ENCODE data around the gene SLC35F3. TPM values are rescaled to one million over a fixed set of nuclear protein-coding genes. Genes with fewer than 3 reads are reported as not detected.

Gene SLC35F3
- total and polyA plus RNA-seq, 3 experiments from 2014 or later, result 0.21 to 7.8 (median 6.9) TPM

GRCh38 chr1:233983811-233984210, 79.3 kb downstream of the SLC35F3 start:
- CTCF ChIA-PET, result no interaction called here
- Histone ChIP-seq H3K27me3 (ENCODE audit: insufficient read depth, low read length, poor library complexity, severe bottlenecking) (no peaks in the 10 kb centered on the region), H3K27ac (ENCODE audit: low read depth, low read length) (no peak overlapping the region), H3K9me3 (ENCODE audit: low read length) (no peaks in the 10 kb centered on the region), H3K36me3 (ENCODE audit: insufficient read depth, low read length) (no peaks in the 10 kb centered on the region), H3K4me3 (ENCODE audit: low read length) (no peak overlapping the region), H3K4me1 (ENCODE audit: insufficient read depth, low read length) (no peaks in the 10 kb centered on the region)
- POLR2A ChIA-PET, result no interaction called here
- DNase-seq, result no peak
- Mint-ChIP-seq H3K36me3 (no peaks in the 10 kb centered on the region), H3K4me1 (no peaks in the 10 kb centered on the region), H3K27ac (no peak overlapping the region), H3K9me3 (no peaks in the 10 kb centered on the region), H3K4me3 (no peak overlapping the region), H3K27me3 (peaks cover 7 to 27% of the 10 kb centered on the region in 2 donors)

GRCh38 chr1:233988963-233989696, 84.7 kb downstream of the SLC35F3 start:
- H3K27me3 ChIP-seq (ENCODE audit: insufficient read depth, low read length, poor library complexity, severe bottlenecking), result no peaks in the 10 kb centered on the region
- no peak overlapping the region for H3K27ac Mint-ChIP-seq
- peaks cover 7 to 40% of the 10 kb centered on the region in 2 donors for H3K27me3 Mint-ChIP-seq
- no peak overlapping the region for H3K4me3 Mint-ChIP-seq
- no peaks in the 10 kb centered on the region for H3K4me1 Mint-ChIP-seq
- no peak overlapping the region for H3K4me3 ChIP-seq (ENCODE audit: low read length)
- H3K4me1 ChIP-seq (ENCODE audit: insufficient read depth, low read length), result no peaks in the 10 kb centered on the region
- H3K9me3 ChIP-seq (ENCODE audit: low read length), result no peaks in the 10 kb centered on the region
- CTCF ChIA-PET, result no interaction called here
- no peak overlapping the region for H3K27ac ChIP-seq (ENCODE audit: low read depth, low read length)
- no peaks in the 10 kb centered on the region for H3K9me3 Mint-ChIP-seq
- no peaks in the 10 kb centered on the region for H3K36me3 ChIP-seq (ENCODE audit: insufficient read depth, low read length)
- no peak for DNase-seq
- POLR2A ChIA-PET, result no interaction called here
- H3K36me3 Mint-ChIP-seq, result no peaks in the 10 kb centered on the region

- CTCF ChIA-PET, result no interaction called here
- Histone ChIP-seq H3K4me3 (ENCODE audit: low read length) (no peak overlapping the region), H3K27ac (ENCODE audit: low read depth, low read length) (no peak overlapping the region), H3K9me3 (ENCODE audit: low read length) (no peaks in the 10 kb centered on the region), H3K4me1 (ENCODE audit: insufficient read depth, low read length) (no peaks in the 10 kb centered on the region), H3K36me3 (ENCODE audit: insufficient read depth, low read length) (no peaks in the 10 kb centered on the region), H3K27me3 (ENCODE audit: insufficient read depth, low read length, poor library complexity, severe bottlenecking) (no peaks in the 10 kb centered on the region)
- no peaks in the 10 kb centered on the region for H3K36me3 Mint-ChIP-seq
- H3K4me3 Mint-ChIP-seq, result no peak overlapping the region
- POLR2A ChIA-PET, result no interaction called here
- no peaks in the 10 kb centered on the region for H3K9me3 Mint-ChIP-seq
- H3K27ac Mint-ChIP-seq, result no peak overlapping the region
- no peak for DNase-seq
- no peaks in the 10 kb centered on the region for H3K4me1 Mint-ChIP-seq
- peaks cover 7 to 36% of the 10 kb centered on the region in 2 donors for H3K27me3 Mint-ChIP-seq
These were observed 86.0 kb downstream of the SLC35F3 start for GRCh38 chr1:233990486-233990885.

GRCh38 chr1:233993651-233994050, 89.2 kb downstream of the SLC35F3 start:
- Mint-ChIP-seq H3K36me3 (no peaks in the 10 kb centered on the region), H3K27me3 (peaks cover 0 to 21% of the 10 kb centered on the region in 2 donors), H3K4me3 (no peak overlapping the region), H3K27ac (no peak overlapping the region), H3K9me3 (peaks cover 0 to 2% (median 0%) of the 10 kb centered on the region in 5 donors), H3K4me1 (no peaks in the 10 kb centered on the region)
- Histone ChIP-seq H3K27me3 (ENCODE audit: insufficient read depth, low read length, poor library complexity, severe bottlenecking) (no peaks in the 10 kb centered on the region), H3K27ac (ENCODE audit: low read depth, low read length) (no peak overlapping the region), H3K4me1 (ENCODE audit: insufficient read depth, low read length) (no peaks in the 10 kb centered on the region), H3K36me3 (ENCODE audit: insufficient read depth, low read length) (no peaks in the 10 kb centered on the region), H3K9me3 (ENCODE audit: low read length) (no peaks in the 10 kb centered on the region), H3K4me3 (ENCODE audit: low read length) (no peak overlapping the region)
- CTCF ChIA-PET, result no interaction called here
- POLR2A ChIA-PET, result no interaction called here
- no peak for DNase-seq

GRCh38 chr1:233994112-233994511, 89.6 kb downstream of the SLC35F3 start:
- no peak for DNase-seq
- Mint-ChIP-seq H3K27ac (no peak overlapping the region), H3K27me3 (peaks cover 1 to 22% of the 10 kb centered on the region in 2 donors), H3K4me3 (no peak overlapping the region), H3K9me3 (peaks cover 0 to 2% (median 0%) of the 10 kb centered on the region in 5 donors), H3K36me3 (no peaks in the 10 kb centered on the region), H3K4me1 (no peaks in the 10 kb centered on the region)
- Histone ChIP-seq H3K4me3 (ENCODE audit: low read length) (no peak overlapping the region), H3K9me3 (ENCODE audit: low read length) (no peaks in the 10 kb centered on the region), H3K27me3 (ENCODE audit: insufficient read depth, low read length, poor library complexity, severe bottlenecking) (no peaks in the 10 kb centered on the region), H3K36me3 (ENCODE audit: insufficient read depth, low read length) (no peaks in the 10 kb centered on the region), H3K4me1 (ENCODE audit: insufficient read depth, low read length) (no peaks in the 10 kb centered on the region), H3K27ac (ENCODE audit: low read depth, low read length) (no peak overlapping the region)
- POLR2A ChIA-PET, result no interaction called here
- CTCF ChIA-PET, result no interaction called here

- Histone ChIP-seq H3K27me3 (ENCODE audit: insufficient read depth, low read length, poor library complexity, severe bottlenecking) (no peaks in the 10 kb centered on the region), H3K36me3 (ENCODE audit: insufficient read depth, low read length) (no peaks in the 10 kb centered on the region), H3K4me3 (ENCODE audit: low read length) (no peak overlapping the region), H3K9me3 (ENCODE audit: low read length) (no peaks in the 10 kb centered on the region), H3K27ac (ENCODE audit: low read depth, low read length) (no peak overlapping the region), H3K4me1 (ENCODE audit: insufficient read depth, low read length) (no peaks in the 10 kb centered on the region)
- Mint-ChIP-seq H3K4me3 (no peak overlapping the region), H3K27me3 (peaks cover 13 to 19% of the 10 kb centered on the region in 2 donors), H3K9me3 (peaks cover 0 to 2% (median 0%) of the 10 kb centered on the region in 5 donors), H3K36me3 (no peaks in the 10 kb centered on the region), H3K4me1 (no peaks in the 10 kb centered on the region), H3K27ac (no peak overlapping the region)
- ChIA-PET CTCF (no interaction called here), POLR2A (no interaction called here)
- DNase-seq, result no peak
These were observed 94.0 kb downstream of the SLC35F3 start for GRCh38 chr1:233998456-233998855.

GRCh38 chr1:233998891-233999290, 94.4 kb downstream of the SLC35F3 start:
- CTCF ChIA-PET, result no interaction called here
- H3K27ac Mint-ChIP-seq, result no peak overlapping the region

GRCh38 chr1:234000557-234001041, 96.1 kb downstream of the SLC35F3 start:
- Mint-ChIP-seq H3K4me3 (no peak overlapping the region), H3K9me3 (peaks cover 0 to 2% (median 0%) of the 10 kb centered on the region in 5 donors), H3K36me3 (no peaks in the 10 kb centered on the region), H3K4me1 (no peaks in the 10 kb centered on the region), H3K27ac (no peak overlapping the region), H3K27me3 (peaks cover 13 to 20% of the 10 kb centered on the region in 2 donors)
- Histone ChIP-seq H3K9me3 (ENCODE audit: low read length) (no peaks in the 10 kb centered on the region), H3K27me3 (ENCODE audit: insufficient read depth, low read length, poor library complexity, severe bottlenecking) (no peaks in the 10 kb centered on the region), H3K4me3 (ENCODE audit: low read length) (no peak overlapping the region), H3K4me1 (ENCODE audit: insufficient read depth, low read length) (no peaks in the 10 kb centered on the region), H3K27ac (ENCODE audit: low read depth, low read length) (no peak overlapping the region), H3K36me3 (ENCODE audit: insufficient read depth, low read length) (no peaks in the 10 kb centered on the region)
- ChIA-PET POLR2A (no interaction called here), CTCF (no interaction called here)
- DNase-seq, result no peak

More at GRCh38 chr1:233998891-233999290, 94.4 kb downstream of the SLC35F3 start:
- H3K4me1 ChIP-seq (ENCODE audit: insufficient read depth, low read length), result no peaks in the 10 kb centered on the region
- no peak overlapping the region for H3K4me3 ChIP-seq (ENCODE audit: low read length)
- H3K27me3 ChIP-seq (ENCODE audit: insufficient read depth, low read length, poor library complexity, severe bottlenecking), result no peaks in the 10 kb centered on the region
- POLR2A ChIA-PET, result no interaction called here
- peaks cover 13 to 16% of the 10 kb centered on the region in 2 donors for H3K27me3 Mint-ChIP-seq
- H3K4me1 Mint-ChIP-seq, result no peaks in the 10 kb centered on the region
- no peak overlapping the region for H3K27ac ChIP-seq (ENCODE audit: low read depth, low read length)
- no peaks in the 10 kb centered on the region for H3K36me3 Mint-ChIP-seq
- H3K9me3 ChIP-seq (ENCODE audit: low read length), result no peaks in the 10 kb centered on the region
- no peaks in the 10 kb centered on the region for H3K36me3 ChIP-seq (ENCODE audit: insufficient read depth, low read length)
- H3K4me3 Mint-ChIP-seq, result no peak overlapping the region
- peaks cover 0 to 2% (median 0%) of the 10 kb centered on the region in 5 donors for H3K9me3 Mint-ChIP-seq
- no peak for DNase-seq
